ENCODE results near the gene EFS.
"Not testable (repeated sequence)": the region's sequence is repeated elsewhere in the genome, so short reads cannot be mapped to it uniquely, and the experiment has no call there.

EFS gene

GRCh38 chr14:23357261-23357660 lies 7.7 kb downstream of the EFS start:
- DNase-seq, result no peak

DNA sequence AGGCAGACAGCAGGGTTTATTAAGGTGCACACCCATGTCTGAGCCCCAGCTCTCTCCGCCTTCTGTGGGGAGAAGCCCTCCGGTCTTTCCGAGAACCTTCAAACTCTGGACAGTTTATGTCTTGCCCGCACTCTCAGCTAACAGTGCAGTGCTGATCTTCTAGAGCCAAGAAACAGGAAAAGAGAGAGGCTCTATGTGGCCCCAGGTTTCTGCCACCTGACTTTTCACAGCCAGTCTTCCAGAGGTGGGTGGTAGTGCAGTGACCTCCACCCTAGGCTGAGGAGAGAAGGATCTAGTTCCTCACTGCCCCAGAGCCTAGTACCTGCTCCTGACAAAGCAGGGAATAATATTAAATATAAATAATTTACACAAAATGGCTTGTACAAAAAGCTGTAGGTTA lies 8.3 kb downstream of the EFS start:
- DNase-seq, result no peak

- no peak for DNase-seq
Observed at GRCh38 chr14:23355871-23356435, 9.0 kb downstream of the EFS start.

DNA sequence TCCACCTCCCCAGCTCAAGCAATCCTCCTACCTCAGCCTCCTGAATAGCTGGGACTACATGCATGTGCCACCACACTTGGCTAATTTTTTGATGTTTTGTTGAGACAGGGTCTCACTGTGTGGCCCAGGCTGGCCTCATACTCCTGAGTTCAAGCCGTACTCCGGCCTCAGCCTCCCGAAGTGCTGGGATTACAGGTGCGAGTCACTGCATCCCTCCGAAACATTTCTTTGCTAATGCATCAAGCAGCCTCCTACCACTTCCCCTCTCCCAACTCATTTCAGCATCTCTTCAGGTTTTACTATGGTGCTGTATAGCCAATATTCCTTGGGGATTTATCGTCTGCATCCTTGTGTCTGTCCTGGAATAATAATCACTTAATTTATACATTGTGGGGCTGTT lies 10.0 kb downstream of the EFS start:
- no peak for DNase-seq

GRCh38 chr14:23353433-23353780 lies 11.6 kb downstream of the EFS start:
- no peak for DNase-seq

DNA sequence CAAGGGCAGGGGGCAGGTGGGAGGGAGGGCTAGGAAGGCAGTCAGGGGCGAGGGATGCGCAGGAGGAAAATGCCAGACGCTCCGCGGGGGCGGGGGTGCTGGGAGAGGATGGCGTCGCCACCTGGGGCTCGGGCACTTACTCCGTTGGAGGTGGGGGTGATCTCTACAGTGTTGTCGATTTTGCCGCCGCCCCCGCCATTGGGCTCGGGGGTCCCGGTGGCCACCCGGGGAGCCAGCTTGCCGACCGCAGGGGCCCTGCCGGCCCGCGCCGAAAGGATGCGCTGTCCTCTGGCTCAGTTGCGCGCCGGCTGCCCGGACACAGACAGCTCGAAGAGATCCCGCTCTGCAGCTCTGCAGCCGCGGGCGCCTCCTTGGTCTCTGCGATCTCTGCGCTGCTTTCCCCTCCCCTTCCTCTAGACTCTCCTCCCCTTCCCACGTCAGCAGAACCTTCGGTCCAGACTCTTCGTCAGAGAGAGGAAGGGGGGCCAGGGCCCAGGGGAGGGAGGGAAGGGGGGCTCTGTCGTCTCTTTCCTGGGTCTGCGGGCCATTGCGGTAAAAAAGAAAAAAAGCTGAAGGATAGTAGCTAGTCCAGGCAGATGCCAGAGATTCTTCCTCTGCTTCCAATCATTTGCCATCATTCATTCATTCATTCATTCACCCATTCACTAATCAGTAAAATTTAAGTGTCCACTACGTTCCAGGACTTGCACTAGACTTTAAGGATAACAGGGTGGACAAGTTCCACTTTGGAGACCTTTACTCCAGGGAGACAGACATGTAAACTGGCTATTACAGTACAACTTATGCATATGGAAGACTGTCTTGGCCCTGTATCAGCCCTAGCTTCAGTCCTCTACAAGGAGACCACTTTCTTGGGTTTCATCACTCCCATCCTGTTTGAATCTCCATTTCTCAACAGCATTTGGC lies 12.2 kb downstream of the EFS start, which contains the start of gene SLC22A17:
Gene SLC22A17, minus strand, starts transcription at position 382 of the 927 bp plus-strand sequence.
- DNase-seq, result peak; percentile 69

DNA sequence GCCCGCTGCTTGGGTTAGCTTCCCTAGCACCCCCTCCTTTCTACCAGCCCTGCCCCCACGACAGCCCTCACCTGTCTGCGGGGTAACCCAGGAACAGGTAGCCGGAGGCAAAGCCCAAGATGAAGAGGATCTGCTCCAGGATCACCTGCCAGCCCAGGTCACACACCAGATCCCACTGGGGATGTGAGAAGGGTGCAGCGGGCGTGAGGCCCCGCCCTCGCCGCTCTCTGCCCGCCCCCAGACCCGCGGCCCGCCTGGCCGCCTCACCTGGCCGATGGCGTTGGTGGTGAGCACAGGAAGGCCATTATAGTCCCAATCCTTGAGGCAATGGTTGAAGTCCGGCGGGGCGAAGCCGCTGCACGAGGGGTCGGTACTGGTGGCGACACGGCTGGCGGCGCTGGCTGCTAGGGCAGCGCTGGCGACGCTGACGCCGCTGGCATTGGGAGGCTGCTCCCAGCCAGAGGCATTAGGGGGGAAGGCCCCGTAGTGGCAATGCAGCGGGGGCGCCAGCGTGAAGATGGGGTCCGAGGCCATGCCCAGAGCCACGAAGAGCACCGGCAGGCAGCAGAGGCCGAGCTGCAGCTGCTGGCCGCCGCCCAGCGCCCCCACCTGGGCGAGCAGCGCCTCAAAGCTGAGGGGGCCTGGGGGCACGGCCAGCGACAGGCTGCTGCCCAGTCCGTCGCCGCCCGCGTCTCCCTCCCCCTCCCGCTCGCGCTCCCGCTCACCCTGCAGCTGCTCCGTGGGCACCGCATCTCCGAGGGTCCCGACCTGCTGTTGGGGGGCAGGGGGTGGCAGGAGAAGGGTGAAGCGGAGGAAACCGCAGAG lies 13.1 kb downstream of the EFS start:
- no peak for DNase-seq

- no peak for DNase-seq
Observed at GRCh38 chr14:23349156-23349845, 15.7 kb downstream of the EFS start.

GRCh38 chr14:23348297-23348655 lies 16.7 kb downstream of the EFS start:
- no peak for DNase-seq

- DNase-seq, result no peak
Observed at GRCh38 chr14:23347406-23348296, 17.3 kb downstream of the EFS start.

- DNase-seq, result no peak
Observed at GRCh38 chr14:23346693-23347405, 18.1 kb downstream of the EFS start.

DNA sequence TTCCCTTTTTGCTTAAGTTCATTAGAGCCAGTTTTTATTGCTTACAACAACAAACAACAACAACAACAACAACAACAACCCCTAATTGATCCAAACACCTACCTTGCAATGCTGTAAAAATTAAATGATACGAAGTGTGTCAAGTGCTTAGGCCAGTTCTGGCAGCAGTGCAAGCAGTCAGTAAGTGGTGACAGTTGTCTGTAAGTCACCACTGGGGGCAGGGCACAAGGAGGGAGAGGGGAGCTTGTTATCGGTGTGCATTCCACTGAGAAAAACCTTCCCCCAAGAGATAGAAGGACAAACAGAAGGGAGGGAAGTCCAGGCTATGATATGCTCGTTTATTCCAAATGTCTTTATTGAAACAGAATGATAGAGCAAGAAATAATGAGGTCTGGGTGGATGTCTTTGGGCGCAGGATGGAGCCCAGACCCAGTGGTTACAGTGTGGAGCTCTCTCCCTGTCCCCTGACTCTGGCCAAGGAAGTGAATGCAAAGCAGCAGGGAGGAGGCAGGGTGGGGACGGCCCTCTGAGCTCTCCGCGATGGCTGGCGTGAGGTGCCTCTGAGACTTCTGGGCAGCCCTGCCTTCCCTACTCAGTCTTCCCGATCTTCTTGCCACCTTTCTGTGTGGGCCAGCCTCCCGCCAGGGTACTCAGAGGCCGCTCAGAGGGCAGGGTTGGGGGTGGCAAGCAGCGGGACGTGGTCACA lies 18.8 kb downstream of the EFS start:
- no peak for DNase-seq

DNA sequence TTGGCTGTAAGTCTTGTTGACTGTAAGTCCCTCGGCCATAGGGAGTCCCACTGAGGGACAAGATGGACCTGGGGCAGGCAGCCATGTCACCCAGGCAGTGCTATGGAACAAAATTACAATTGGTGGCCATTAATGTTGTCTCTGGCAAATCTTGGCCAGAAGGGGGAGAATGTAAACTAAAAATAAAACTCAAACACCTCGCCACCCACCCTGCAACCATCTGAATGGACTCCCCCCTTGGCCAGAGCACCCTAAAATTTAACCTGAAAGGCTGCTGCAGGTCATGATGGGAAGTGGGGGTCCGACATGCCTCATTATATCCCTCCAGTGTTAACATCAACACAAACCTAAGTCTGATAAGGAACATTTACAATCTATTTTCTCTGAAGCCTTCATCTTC lies 20.5 kb downstream of the EFS start:
- no peak for DNase-seq

DNA sequence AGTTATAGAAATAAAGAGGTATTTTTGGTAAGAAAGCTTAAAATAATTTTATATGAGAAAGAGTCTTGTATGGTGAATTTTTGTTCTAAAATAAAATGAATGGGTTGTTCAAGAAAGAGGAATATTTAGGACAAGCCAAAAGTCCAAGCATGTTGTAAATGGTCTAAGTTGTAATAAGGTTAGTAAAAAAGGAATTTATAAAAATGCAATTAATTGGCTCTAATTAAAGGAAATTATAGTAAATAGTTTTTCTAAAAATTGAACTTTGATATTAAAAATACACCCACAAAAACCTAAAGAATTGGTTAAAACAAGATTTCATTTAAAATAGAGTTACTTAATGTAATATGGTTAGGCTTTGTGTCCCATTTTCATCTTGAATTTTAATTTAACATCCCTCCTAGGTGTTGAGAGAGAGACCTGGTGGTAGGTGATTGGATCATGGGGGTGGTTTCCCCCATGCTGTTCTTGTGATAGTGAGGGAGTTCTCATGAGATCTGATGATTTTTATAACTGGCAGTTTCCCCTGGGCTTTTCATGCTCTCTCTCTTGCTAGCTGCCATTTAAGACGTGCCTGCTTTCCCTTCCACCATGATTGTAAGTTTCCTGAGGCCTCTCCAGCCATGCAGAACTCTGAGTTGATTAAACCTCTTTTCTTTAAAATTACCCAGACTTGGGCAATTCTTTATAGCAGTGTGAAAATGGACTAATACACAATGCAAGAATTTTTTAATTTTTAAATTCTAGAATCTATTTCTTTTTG lies 25.3 kb downstream of the EFS start:
- no peak for DNase-seq

- DNase-seq, result no peak
Observed at GRCh38 chr14:23335623-23336022, 29.3 kb downstream of the EFS start.

DNA sequence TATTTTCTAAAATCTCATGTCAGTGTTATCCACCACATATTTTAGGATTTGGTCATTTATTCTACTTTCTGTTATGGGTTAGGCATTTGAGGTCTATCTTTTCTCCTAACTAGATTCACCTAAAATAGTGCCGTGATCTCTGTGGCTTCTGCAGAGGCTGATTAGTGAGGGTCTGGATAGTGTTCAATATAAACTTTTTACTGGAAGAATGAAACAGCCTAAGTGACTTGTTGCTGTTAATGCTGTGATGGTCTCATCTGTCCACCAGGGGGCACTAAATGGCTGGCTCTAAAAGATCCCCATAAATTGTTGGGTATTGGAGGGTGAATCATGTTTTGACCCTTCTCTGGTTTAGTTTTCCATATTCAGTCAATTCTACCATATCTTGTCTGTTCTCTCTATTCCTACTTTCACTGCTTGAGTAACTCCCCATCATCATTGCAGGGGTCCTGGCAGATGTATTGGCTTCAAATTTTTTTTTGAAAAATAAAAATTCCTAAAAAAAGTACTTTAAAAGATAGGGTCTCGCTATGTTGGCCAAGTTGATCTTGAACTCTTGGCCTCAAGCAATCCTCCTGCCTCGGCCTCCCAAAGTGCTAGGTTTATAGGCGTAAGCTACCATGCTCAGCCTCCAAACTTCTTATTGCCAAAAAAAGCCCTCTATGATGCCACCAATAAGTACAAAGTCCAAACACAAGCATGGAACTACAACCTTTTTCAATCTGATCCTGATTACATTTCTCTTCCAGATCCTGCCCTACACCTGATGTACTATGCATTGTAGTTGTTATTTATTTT lies 36.8 kb downstream of the EFS start:
- peak; percentile 57 for DNase-seq

DNA sequence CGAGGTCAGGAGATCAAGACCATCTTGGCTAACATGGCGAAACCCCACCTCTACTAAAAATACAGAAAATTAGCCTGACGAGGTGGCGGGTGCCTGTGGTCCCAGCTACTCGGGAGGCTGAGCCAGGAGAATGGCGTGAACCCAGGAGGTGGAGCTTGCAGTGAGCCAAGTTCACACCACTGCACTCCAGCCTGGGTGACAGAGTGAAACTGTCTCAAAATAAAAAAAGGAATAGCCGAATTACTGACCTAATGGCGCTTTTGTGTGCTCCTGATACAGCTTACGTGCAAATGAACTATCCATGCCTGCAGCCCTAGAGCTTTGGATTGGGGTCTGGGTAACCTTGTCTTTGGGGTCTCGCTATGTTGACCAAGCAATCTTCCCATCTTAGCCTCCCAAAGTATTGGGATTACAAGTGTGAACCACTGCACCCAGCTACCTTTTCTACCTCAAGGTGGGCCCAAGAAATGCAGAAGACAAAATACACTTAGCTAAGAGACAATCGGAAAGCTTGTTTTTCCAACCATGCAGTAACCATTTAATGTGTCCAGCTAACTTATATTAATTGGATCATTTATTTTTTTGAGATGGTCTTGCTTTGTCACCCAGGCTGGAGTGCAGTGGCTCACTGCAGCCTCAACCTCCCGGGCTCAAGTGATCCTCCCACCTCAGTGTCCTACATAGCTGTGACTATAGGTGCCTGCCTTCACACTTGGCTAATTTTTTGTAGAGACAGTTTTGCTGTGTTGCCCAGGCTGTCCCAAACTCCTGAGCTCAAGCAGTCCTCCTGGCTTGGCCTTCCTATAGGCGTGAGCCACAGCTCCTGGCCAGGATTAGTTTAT lies 38.3 kb downstream of the EFS start:
- DNase-seq, result no peak

DNA sequence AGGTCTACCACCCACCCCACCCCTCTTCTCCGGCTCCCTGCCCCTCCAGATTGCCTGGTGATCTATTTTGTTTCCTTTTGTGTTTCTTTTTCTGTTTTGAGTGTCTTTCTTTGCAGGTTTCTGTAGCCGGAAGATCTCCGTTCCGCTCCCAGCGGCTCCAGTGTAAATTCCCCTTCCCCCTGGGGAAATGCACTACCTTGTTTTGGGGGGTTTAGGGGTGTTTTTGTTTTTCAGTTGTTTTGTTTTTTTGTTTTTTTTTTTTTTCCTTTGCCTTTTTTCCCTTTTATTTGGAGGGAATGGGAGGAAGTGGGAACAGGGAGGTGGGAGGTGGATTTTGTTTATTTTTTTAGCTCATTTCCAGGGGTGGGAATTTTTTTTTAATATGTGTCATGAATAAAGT lies 39.2 kb downstream of the EFS start:
- not testable (repeated sequence) for DNase-seq
